Smooth muscle cell (in vitro differentiated cells): ENCODE results near the gene PKP3. TPM values are rescaled to one million over a fixed set of nuclear protein-coding genes. Genes with fewer than 3 reads are reported as not detected.

ENCODE experiments used
- DNase-seq: peaks from one replicate; lab custom pipeline; 2025; ENCODE audit not compliant: unreplicated experiment; lab: John Stamatoyannopoulos, UW
- H2AFZ ChIP-seq: fragments of 200-600 bp; sonication (generic); 2 replicates; pipeline ENCODE4 v1.6.0; 2016; ENCODE audit warnings: antibody characterized with exemption, low read depth, mild to moderate bottlenecking
- H3F3A ChIP-seq: fragments of 200-600 bp; sonication (generic); 2 replicates; pipeline ENCODE4 v1.6.0; 2017; ENCODE audit warnings: antibody characterized with exemption, low read depth
- H3K27ac ChIP-seq: fragments of 200-600 bp; sonication (generic); 2 replicates; pipeline ENCODE4 v1.5.1; 2016; ENCODE audit warnings: low read depth, mild to moderate bottlenecking
- H3K27me3 ChIP-seq: fragments of 200-600 bp; sonication (generic); 2 replicates; pipeline ENCODE4 v1.6.1; 2016; ENCODE audit warnings: low read depth, mild to moderate bottlenecking
- H3K36me3 ChIP-seq: fragments of 200-600 bp; sonication (generic); 2 replicates; pipeline ENCODE4 v1.5.1; 2016; ENCODE audit warnings: low read depth
- H3K4me1 ChIP-seq: fragments of 200-600 bp; sonication (generic); 2 replicates; pipeline ENCODE4 v1.5.1; 2016; ENCODE audit warnings: low read depth
- H3K4me2 ChIP-seq: fragments of 200-600 bp; sonication (generic); 2 replicates; pipeline ENCODE4 v1.6.0; 2016; ENCODE audit warnings: mild to moderate bottlenecking
- H3K4me3 ChIP-seq: fragments of 200-600 bp; sonication (generic); 2 replicates; pipeline ENCODE4 v1.5.1; 2016; ENCODE audit warnings: mild to moderate bottlenecking
- H3K79me2 ChIP-seq: fragments of 200-600 bp; sonication (generic); 2 replicates; pipeline ENCODE4 v1.6.0; 2016; ENCODE audit warnings: low read depth, mild to moderate bottlenecking
- H3K9ac ChIP-seq: fragments of 200-600 bp; sonication (generic); 2 replicates; pipeline ENCODE4 v1.6.0; 2016; ENCODE audit warnings: low read depth
- H3K9me3 ChIP-seq: fragments of 200-600 bp; sonication (generic); replicated peaks from 2 replicates; pipeline ENCODE4 v1.5.1; 2016; ENCODE audit warnings: low read depth
- H4K20me1 ChIP-seq: fragments of 200-600 bp; sonication (generic); 2 replicates; pipeline ENCODE4 v1.6.0; 2016; ENCODE audit warnings: low read depth
- CTCF ChIP-seq: fragments of 200-600 bp; sonication (generic); IDR thresholded peaks from 2 replicates; pipeline ENCODE4 v1.5.1; 2017; ENCODE audit warnings: borderline replicate concordance, mild to moderate bottlenecking, antibody characterized with exemption; ENCODE audit not compliant: insufficient read depth, poor library complexity, severe bottlenecking
- WGBS: methylation state at CpG from one replicate; pipeline ENCODE4 v1.1.7; 2016; ENCODE audit warnings: low lambda C conversion rate; 5-methylcytosine and 5-hydroxymethylcytosine counted together
- polyA plus RNA-seq: library from polyadenylated mRNA; unstranded; fragments of >200 nt; fragmentation: Nextera tagmentation; extraction: Ambion mirVana; gene quantifications from 2 replicates; pipeline ENCODE4 v1.2.1, GENCODE V29; 2016
- total RNA-seq: library from RNA; depleted of rRNA; stranded (reverse); fragments of >200 nt; gene quantifications from 2 replicates; pipeline ENCODE4 v1.2.3, GENCODE V29; 2014

PKP3 gene
- total and polyA plus RNA-seq, 2 experiments from 2014 or later: 24.6 to 61.2 TPM

- Histone ChIP-seq H2AFZ (no peak overlapping the region), H3F3A (no peaks in the 10 kb centered on the region), H3K27me3 (no peaks in the 10 kb centered on the region), H3K79me2 (no peaks in the 10 kb centered on the region), H3K4me1 (no peaks in the 10 kb centered on the region), H3K9me3 (no peaks in the 10 kb centered on the region), H3K4me2 (no peak overlapping the region), H3K27ac (no peak overlapping the region), H3K36me3 (no peaks in the 10 kb centered on the region), H3K9ac (no peak overlapping the region), H4K20me1 (no peaks in the 10 kb centered on the region), H3K4me3 (no peak overlapping the region)
- no peak for TF ChIP-seq CTCF
- 96% methylated on average over 18 of the region's 35 CpGs for WGBS
- DNase-seq: no peak
These were observed 13.9 kb upstream of the PKP3 start for GRCh38 chr11:380095-380480.

GRCh38 chr11:380491-380890 lies 13.5 kb upstream of the PKP3 start:
- WGBS: 96% methylated on average over 22 of the region's 23 CpGs
- no peaks in the 10 kb centered on the region for H3K27me3 ChIP-seq
- no peaks in the 10 kb centered on the region for H3K36me3 ChIP-seq
- TF ChIP-seq CTCF: no peak
- no peaks in the 10 kb centered on the region for H3K4me1 ChIP-seq
- H3K4me3 ChIP-seq: no peak overlapping the region
- no peaks in the 10 kb centered on the region for H3K9me3 ChIP-seq
- H2AFZ ChIP-seq: no peak overlapping the region
- DNase-seq: no peak
- no peaks in the 10 kb centered on the region for H4K20me1 ChIP-seq
- no peaks in the 10 kb centered on the region for H3K79me2 ChIP-seq
- H3K27ac ChIP-seq: no peak overlapping the region
- no peak overlapping the region for H3K9ac ChIP-seq
- H3F3A ChIP-seq: no peaks in the 10 kb centered on the region
- H3K4me2 ChIP-seq: no peak overlapping the region

DNA sequence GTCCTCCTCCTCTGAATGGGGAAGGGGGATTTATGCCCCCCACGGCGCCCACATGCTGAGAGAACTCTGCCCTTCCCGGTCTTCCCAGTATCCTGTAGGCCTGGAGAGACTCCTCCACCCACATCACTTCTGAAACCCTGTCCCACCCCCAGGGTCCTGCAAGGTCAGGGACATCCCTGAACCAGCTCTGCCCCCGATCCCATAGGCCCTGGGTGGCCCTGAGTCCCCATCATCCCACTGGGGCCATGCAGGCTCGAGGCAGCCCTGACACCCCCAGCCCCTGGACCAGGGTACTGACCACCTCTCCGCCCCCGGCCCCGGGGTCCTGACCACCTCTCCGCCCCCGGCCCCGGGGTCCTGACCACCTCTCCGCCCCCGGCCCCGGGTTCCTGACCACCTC lies 13.0 kb upstream of the PKP3 start:
- WGBS: 91% methylated on average over 4 of the region's 14 CpGs
- Histone ChIP-seq H4K20me1 (no peaks in the 10 kb centered on the region), H3K9ac (no peak overlapping the region), H3K4me3 (no peak overlapping the region), H3K27ac (no peak overlapping the region), H3K79me2 (no peaks in the 10 kb centered on the region), H3K9me3 (no peaks in the 10 kb centered on the region), H3K4me2 (no peak overlapping the region), H3F3A (no peaks in the 10 kb centered on the region), H3K27me3 (no peaks in the 10 kb centered on the region), H2AFZ (no peak overlapping the region), H3K36me3 (no peaks in the 10 kb centered on the region), H3K4me1 (no peaks in the 10 kb centered on the region)
- no peak for TF ChIP-seq CTCF
- no peak for DNase-seq

GRCh38 chr11:381501-382072 lies 12.4 kb upstream of the PKP3 start:
- 97% methylated on average over 26 of the region's 35 CpGs for WGBS
- Histone ChIP-seq H3K36me3 (no peaks in the 10 kb centered on the region), H3K79me2 (no peaks in the 10 kb centered on the region), H2AFZ (no peak overlapping the region), H3K4me1 (no peaks in the 10 kb centered on the region), H3K4me3 (no peak overlapping the region), H3K9me3 (no peaks in the 10 kb centered on the region), H4K20me1 (no peaks in the 10 kb centered on the region), H3F3A (no peaks in the 10 kb centered on the region), H3K27me3 (no peaks in the 10 kb centered on the region), H3K9ac (no peak overlapping the region), H3K27ac (no peak overlapping the region), H3K4me2 (no peak overlapping the region)
- no peak for DNase-seq
- TF ChIP-seq CTCF: no peak
